H1 (cell line): ENCODE results near the gene EPB41L4B. TPM values are rescaled to one million over a fixed set of nuclear protein-coding genes. Genes with fewer than 3 reads are reported as not detected.

Experiments used
- BACH1 ChIP-seq: IDR thresholded peaks from 2 replicates; pipeline ENCODE4 v1.6.1; 2012; ENCODE audit warnings: low read length, improper control_type of control experiment
- CHD7 ChIP-seq: fragments of 300-600 bp; sonication (generic); IDR thresholded peaks from 2 replicates; pipeline ENCODE4 v1.7.1; 2012; ENCODE audit warnings: low read length, moderate library complexity, mild to moderate bottlenecking, inconsistent platforms; ENCODE audit not compliant: insufficient replicate concordance
- CREB1 ChIP-seq: IDR thresholded peaks from 2 replicates; pipeline ENCODE4 v1.6.1; 2012; ENCODE audit warnings: inconsistent platforms
- CTBP2 ChIP-seq: IDR thresholded peaks from 2 replicates; pipeline ENCODE4 v1.7.0; 2011; ENCODE audit warnings: borderline replicate concordance, mild to moderate bottlenecking, moderate library complexity, mixed read lengths, low read length; ENCODE audit not compliant: insufficient read depth, insufficient read length
- PHF8 ChIP-seq: fragments of 200-600 bp; sonication (generic); conservative IDR thresholded peaks from 2 replicates; pipeline ENCODE4 v1.7.1; 2012; ENCODE audit warnings: low read depth, mild to moderate bottlenecking, inconsistent platforms, low read length, moderate library complexity
- SIX5 ChIP-seq: IDR thresholded peaks from 2 replicates; pipeline ENCODE4 v1.6.1; 2011; ENCODE audit warnings: mild to moderate bottlenecking, low read depth, low read length
- SRF ChIP-seq: IDR thresholded peaks from 2 replicates; pipeline ENCODE4 v1.6.1; 2011; ENCODE audit warnings: mild to moderate bottlenecking, low read depth, low read length, moderate library complexity
- TAF1 ChIP-seq: IDR thresholded peaks from 2 replicates; pipeline ENCODE4 v1.6.1; 2011; ENCODE audit warnings: mild to moderate bottlenecking, low read depth, low read length
- polyA plus RNA-seq, 7 experiments: library from polyadenylated mRNA; depleted of rRNA in 3 of 7; stranded (reverse) in 5 of 7; unstranded in 2 of 7; fragments of >200 nt in 5 of 7; fragments of 200-250 nt in 2 of 7; gene quantifications; 1 replicate in 5 of 7; 2 replicates in 1 of 7; 4 replicates in 1 of 7; pipeline versions ENCODE4 v1.2.1 to v1.2.3, GENCODE V29; 2011 to 2013; ENCODE audit warnings: missing spikeins in 2 of 7, mixed read lengths in 2 of 7
- total RNA-seq: library from RNA; stranded (reverse); fragmentation: NEBNext Ultra II Directional; extraction: Animal tissue kit (Norgen Biotek cat#: 25700); gene quantifications from 2 replicates; pipeline ENCODE4 v1.2.1, GENCODE V29; 2021

Gene EPB41L4B
- total and polyA plus RNA-seq, 2 of the 8 experiments (the other 6 are each of a cell fraction or from before 2014, with no cell fraction given), result 11.9 to 25.0 TPM

- TF ChIP-seq CHD7 (no peak), SIX5 (no peak), PHF8 (no peak), CTBP2 (no peak), CREB1 (no peak), BACH1 (no peak), SRF (no peak), TAF1 (no peak)
Observed at GRCh38 chr9:109335929-109336328, 15.1 kb upstream of the EPB41L4B start (continued).
